ENCODE data around the gene RHBDL3.

Gene RHBDL3

DNA sequence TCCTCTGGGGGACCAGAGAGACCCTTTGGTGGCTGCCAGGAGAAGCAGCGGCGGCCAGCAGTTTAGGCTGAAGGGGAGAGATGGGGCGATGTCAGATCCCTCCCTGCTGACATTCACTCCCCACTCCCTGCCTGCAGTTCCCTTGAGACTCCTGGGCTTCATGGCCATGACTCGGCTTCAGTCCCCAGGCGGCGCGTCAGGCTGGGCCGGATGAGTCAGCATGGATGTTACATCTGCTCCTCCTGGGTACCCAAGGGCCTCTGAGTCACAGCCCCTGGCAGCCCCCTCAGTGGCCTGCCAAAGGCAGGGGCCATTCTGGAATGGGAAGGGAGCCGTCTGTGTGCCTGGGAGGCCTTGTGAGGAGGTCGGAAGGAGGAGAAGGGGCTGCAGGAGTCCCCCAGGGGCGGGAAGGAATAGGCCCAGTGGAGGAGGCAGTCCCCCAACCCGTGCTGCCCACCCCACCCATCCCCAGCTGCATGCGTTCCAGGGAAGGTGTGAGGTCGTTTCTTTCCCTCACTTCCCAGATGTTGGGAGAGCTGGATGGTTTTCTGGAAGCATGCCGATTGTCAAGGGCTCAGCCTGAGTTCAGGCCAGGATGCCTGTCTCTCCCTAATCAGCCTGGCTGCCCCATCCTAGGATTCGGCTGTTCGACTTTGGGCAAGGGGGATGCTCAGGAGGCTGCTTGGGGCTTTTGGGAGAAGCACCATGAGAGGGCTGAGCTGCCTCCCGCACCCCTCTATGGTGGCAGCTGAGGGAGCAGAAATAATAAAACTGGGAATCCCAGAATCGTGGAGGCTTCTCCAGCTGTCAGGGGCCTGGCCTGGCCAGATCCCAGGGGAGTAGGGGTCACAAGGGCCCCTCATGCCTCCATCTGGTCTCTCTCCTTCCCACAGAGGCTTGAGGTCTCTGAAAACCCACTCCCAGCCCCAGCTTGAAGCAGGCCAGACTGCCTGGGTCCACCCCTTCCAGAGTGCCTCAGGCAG lies 9.7 kb downstream of the RHBDL3 start:
- Histone ChIP-seq H3K9me3 (ENCODE audit: severe bottlenecking) (no peaks in the 10 kb centered on the region), H3K36me3 (peaks cover 31% of the 10 kb centered on the region), H3K4me3 (ENCODE audit: low read depth, low read length) (no peak overlapping the region), H3K27me3 (ENCODE audit: insufficient read depth, low read depth, severe bottlenecking) (no peaks in the 10 kb centered on the region), H3K27ac (peak overlapping the region; percentile 31; the same call in 1 of the 2 replicates)
- TF ChIP-seq, protein P1, sequence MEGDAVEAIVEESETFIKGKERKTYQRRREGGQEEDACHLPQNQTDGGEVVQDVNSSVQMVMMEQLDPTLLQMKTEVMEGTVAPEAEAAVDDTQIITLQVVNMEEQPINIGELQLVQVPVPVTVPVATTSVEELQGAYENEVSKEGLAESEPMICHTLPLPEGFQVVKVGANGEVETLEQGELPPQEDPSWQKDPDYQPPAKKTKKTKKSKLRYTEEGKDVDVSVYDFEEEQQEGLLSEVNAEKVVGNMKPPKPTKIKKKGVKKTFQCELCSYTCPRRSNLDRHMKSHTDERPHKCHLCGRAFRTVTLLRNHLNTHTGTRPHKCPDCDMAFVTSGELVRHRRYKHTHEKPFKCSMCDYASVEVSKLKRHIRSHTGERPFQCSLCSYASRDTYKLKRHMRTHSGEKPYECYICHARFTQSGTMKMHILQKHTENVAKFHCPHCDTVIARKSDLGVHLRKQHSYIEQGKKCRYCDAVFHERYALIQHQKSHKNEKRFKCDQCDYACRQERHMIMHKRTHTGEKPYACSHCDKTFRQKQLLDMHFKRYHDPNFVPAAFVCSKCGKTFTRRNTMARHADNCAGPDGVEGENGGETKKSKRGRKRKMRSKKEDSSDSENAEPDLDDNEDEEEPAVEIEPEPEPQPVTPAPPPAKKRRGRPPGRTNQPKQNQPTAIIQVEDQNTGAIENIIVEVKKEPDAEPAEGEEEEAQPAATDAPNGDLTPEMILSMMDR (IDR thresholded peaks at IDR 0.05; ENCODE audit: low read depth, low read length), result no peak
- peak; percentile 62 for DNase-seq

GRCh38 chr17:32276171-32276601 lies 10.6 kb downstream of the RHBDL3 start:
- no peaks in the 10 kb centered on the region for H3K9me3 ChIP-seq (ENCODE audit: severe bottlenecking)
- DNase-seq, result no peak
- no peaks in the 10 kb centered on the region for H3K27me3 ChIP-seq (ENCODE audit: insufficient read depth, low read depth, severe bottlenecking)
- H3K27ac ChIP-seq, result no peak overlapping the region
- TF ChIP-seq, protein P1 (IDR thresholded peaks at IDR 0.05; ENCODE audit: low read depth, low read length), result no peak
- H3K4me3 ChIP-seq (ENCODE audit: low read depth, low read length), result no peak overlapping the region
- peaks cover 25% of the 10 kb centered on the region for H3K36me3 ChIP-seq

DNA sequence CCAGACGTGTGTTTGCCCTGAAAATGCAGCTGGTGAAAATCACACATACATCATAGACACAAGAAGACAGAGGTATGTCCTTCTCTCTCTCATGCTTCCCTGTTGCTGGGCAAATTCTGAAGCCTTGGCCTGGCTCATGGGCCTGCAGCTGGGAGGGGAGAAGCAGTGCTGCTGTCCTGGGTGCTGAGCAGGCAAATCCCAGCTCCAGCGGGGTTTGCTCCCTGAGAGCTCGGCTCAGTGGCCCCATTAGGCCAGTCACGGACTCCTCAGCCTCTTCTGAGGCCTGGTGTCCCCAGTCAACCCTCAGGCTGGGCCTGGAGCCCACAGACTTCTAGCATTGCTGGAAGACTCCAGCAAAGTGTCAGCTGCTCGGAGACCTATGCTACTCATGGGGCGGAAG lies 11.7 kb downstream of the RHBDL3 start:
- Histone ChIP-seq H3K4me3 (ENCODE audit: low read depth, low read length) (no peak overlapping the region), H3K27ac (no peak overlapping the region), H3K27me3 (ENCODE audit: insufficient read depth, low read depth, severe bottlenecking) (no peaks in the 10 kb centered on the region), H3K9me3 (ENCODE audit: severe bottlenecking) (no peaks in the 10 kb centered on the region), H3K36me3 (peaks cover 17% of the 10 kb centered on the region)
- TF ChIP-seq, protein P1 (IDR thresholded peaks at IDR 0.05; ENCODE audit: low read depth, low read length), result no peak
- DNase-seq, result no peak

- DNase-seq, result no peak
- TF ChIP-seq, protein P1 (IDR thresholded peaks at IDR 0.05; ENCODE audit: low read depth, low read length), result no peak
Measured at GRCh38 chr17:32278815-32279214, 13.2 kb downstream of the RHBDL3 start.

GRCh38 chr17:32279891-32280716 lies 14.5 kb downstream of the RHBDL3 start:
- Histone ChIP-seq H3K27ac (peak overlapping the region; percentile 88), H3K36me3 (peaks cover 13% of the 10 kb centered on the region), H3K9me3 (ENCODE audit: severe bottlenecking) (no peaks in the 10 kb centered on the region), H3K27me3 (ENCODE audit: insufficient read depth, low read depth, severe bottlenecking) (no peaks in the 10 kb centered on the region), H3K4me3 (ENCODE audit: low read depth, low read length) (peak overlapping the region; percentile 11; the same call in 1 of the 2 replicates)
- TF ChIP-seq, protein P1 (IDR thresholded peaks at IDR 0.05; ENCODE audit: low read depth, low read length), result no peak
- peak; percentile 96 for DNase-seq

More at GRCh38 chr17:32278815-32279214, 13.2 kb downstream of the RHBDL3 start:
- peak overlapping the region; percentile 88 for H3K27ac ChIP-seq
- H3K9me3 ChIP-seq (ENCODE audit: severe bottlenecking), result no peaks in the 10 kb centered on the region
- H3K27me3 ChIP-seq (ENCODE audit: insufficient read depth, low read depth, severe bottlenecking), result no peaks in the 10 kb centered on the region
- H3K36me3 ChIP-seq, result peaks cover 13% of the 10 kb centered on the region
- no peak overlapping the region for H3K4me3 ChIP-seq (ENCODE audit: low read depth, low read length)
